ENCODE results near the gene BSN.

Gene BSN

DNA sequence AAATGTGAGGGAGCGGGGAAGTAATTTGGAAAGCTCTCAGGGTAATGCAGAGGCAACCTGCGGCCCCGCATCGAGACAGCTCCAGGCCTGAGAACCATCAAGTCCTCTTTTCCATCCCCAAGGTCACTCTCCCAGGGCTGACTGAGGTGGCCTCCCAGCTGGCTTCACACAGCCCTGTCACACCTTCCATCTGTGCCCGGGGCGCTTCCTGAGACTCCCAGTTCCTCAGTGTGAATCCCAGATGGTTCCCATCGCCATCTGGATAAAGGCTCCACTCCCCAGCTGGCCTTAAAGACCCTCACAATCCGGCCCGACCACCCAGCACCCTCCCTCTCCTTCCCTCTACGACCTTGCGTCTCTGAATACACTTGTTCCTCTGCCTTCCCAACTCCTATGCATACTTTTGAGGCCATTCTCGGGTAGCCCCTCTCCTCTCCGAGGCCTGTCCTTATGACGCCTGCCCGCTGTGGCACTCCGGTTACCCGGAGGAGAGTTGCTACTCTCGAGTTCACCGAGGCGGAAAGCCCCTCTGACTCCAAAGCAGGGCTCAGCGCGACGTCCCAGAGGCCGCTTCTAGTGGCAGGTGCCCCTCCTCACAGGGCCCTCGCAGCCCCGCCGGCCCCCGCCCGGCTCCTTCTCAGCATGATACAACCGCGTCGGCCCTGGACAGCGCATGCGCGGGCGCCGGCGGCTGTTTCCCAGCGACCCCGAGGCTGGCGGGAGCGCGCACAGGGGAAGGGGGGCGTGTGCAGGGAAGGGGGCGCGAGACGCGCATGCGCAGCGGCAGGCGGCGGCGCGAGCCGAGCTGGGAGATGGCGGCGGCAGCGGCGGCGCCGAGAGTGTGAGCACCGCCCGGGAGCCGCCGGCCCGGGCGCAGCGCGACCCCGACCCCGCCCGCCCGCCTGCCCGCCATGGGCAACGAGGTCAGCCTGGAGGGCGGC lies at the start of gene BSN:
Gene BSN (plus strand): TSS at position 786 of the 941 bp plus-strand sequence. CDS start 126 bp downstream, at position 912.
- peak; percentile 95 for DNase-seq (ENCODE audit: low read depth, low spot score)

DNA sequence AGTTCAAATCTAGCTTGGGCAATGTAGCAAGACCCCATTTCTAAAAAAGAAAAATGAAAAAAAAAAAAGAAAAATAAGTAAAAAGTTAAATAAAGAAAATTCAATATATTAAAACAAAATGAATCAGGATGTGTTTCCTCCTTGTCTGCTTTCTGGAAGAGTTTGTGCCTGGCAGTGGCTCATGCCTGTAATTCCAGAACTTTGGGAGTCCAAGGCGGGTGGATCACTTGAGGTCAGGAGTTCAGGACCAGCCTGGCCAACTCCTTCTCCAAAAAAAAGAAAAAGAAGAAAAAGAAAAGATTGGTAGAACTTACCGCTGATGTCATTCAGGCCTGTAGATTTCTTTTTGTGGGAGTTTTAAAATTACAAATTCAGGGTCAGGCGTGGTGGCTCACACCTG lies 47.4 kb upstream of the BSN start:
- DNase-seq (ENCODE audit: low read depth, low spot score) = no peak

DNA sequence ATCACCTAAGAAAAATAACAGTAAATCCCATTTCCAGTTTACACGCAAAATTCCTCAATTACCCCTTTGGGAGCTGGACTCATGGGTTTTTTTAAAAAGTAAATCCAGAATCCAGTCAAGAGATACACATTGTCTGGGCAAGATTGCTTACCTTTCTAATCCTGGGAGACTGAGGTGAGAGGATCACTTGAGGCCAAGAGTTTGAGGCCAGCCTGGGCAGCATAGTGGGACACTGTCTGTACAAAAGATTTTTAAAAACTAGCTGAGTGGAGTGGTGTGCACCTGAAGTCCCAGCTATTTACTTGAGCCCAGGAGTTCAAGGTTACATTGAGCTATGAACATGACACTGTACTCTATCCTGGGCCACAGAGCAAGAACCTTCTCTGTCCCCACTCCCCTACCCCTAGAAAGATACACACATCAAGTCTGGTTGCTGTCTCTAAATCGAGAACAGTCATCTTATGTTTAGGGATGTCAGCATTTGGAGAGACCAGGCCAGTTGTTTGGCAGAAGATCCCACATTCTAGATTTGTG lies 45.2 kb upstream of the BSN start:
- no peak for DNase-seq (ENCODE audit: low read depth, low spot score)

GRCh38 chr3:49511639-49512038 lies 42.6 kb upstream of the BSN start:
- DNase-seq (ENCODE audit: low read depth, low spot score) = no peak

DNA sequence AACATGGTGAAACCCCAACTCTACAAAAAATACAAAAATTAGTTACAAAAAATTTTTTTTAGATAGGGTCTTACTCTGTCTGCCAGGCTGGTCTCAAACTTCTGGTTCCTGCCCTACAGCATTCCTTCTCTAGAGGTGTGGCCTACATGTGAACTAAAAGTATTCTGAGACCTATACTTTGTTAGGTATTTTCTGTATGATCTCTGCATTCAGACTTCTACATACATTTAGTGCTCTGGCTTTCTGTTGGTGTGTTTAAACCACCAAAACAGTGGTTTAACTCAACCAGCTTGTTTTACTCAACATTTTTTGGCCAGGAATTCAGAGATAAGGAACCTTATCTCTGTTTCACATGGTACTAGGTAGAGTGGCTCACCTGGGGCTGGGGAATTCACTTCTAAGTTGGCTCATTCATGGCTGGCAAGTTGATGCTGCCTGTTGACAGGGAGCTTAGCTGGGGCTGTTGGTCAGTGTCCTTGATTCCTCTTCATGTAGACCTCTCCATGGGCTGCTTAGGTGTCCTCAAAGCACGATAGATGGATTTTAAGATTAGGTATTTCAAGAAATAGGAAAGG lies 41.4 kb upstream of the BSN start:
- peak; percentile 30 for DNase-seq (ENCODE audit: low read depth, low spot score)

DNA sequence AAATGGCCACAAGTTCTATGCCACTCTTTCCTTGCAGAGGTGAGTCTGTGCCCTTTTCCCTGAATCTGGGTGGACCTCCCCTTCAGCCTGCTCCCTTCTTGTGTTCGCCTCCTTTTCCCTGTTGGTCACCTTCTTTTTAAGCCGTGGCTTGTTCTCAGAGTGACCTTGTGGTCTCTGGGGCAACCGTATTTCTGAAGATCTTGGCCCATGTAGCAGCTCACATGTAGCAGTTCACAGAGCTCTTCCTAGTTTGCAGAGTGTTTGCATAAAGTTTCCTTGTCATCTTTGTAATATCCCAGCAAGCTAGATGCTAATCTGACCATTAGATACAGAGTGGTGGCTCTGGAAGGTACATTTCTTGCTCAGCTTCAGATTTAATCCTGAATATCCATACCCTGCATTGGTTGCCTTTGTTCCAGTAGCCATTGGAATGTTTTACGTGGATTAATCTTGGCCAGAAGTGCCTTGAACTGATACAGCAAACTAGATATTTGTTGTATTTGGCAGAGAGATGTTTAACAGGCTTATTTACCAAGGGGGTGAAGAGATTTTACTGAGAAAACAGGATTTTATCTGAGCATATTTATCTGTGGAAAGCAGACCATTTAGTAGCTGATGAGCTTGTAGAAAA lies 40.7 kb upstream of the BSN start:
- no peak for DNase-seq (ENCODE audit: low read depth, low spot score)

- DNase-seq (ENCODE audit: low read depth, low spot score) = no peak
Measured at GRCh38 chr3:49518016-49518415, 36.3 kb upstream of the BSN start.

GRCh38 chr3:49518441-49518840 lies 35.8 kb upstream of the BSN start:
- DNase-seq (ENCODE audit: low read depth, low spot score) = no peak

DNA sequence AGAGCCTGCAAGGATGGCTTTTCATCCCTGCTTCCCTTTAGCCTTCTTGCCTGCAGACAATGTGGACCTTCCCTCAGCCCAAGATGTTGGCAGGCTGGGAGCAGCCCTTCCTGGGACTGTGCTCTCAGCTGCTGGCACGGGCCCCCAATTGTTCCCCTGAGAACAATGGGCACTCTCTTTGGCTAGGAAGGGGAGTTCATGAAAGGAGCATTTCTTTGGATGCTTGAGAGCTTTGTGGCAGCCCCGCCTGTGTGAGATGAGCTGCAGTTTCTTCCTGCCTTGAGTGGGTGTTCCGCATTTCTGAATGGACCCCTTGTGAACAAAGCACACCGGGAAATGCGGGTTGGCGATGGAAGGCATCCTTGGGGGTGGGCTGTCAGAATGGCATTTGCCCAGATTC lies 35.0 kb upstream of the BSN start:
- no peak for DNase-seq (ENCODE audit: low read depth, low spot score)

- no peak for DNase-seq (ENCODE audit: low read depth, low spot score)
Measured at GRCh38 chr3:49519916-49520385, 34.3 kb upstream of the BSN start.

DNA sequence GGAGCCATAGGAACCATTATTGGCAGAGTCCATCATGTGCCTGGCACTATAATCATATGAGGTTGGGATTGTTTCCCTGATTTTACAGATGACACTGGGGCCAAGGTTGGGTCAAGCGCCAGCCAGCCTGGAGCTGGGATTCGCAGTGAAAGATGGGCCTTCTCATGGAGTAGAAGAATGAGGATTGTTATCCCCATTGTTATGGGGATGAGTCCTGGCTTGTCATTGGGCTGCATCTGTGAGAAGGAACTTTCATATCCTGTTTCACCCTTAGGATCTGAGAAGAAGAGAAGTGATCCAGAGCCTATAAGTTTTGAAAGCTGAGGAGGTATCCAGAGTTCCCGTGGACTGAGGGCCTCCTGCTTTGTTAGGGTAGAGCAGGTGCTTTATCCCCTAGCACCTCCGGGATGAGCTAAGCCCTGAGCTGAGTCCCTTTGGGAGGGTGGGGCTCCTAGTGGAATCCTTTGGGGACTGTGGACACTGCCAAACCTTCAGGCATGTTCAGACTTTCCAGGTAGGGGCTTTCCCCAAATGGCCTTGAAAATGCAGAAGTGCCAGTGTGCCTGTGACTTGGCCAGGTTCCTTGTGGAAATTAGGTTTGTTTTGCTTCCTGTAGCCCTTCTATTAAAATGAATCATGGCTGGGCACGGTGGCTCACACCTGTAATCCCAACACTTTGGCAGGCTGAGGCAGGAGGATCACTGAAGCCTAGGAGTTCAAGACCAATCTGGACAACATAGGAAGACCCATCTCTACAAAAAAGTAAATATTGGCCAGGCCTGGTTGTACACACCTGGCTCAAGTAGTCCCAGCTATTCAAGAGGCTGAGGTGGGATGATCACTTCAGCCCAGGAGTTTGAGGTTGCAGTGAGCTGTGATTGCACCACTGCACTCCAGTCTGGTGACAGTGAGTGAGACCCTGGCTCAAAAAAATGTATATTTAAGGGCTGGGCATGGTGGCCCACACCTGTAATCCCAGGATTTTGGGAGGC lies 30.2 kb upstream of the BSN start:
- DNase-seq (ENCODE audit: low read depth, low spot score) = no peak

DNA sequence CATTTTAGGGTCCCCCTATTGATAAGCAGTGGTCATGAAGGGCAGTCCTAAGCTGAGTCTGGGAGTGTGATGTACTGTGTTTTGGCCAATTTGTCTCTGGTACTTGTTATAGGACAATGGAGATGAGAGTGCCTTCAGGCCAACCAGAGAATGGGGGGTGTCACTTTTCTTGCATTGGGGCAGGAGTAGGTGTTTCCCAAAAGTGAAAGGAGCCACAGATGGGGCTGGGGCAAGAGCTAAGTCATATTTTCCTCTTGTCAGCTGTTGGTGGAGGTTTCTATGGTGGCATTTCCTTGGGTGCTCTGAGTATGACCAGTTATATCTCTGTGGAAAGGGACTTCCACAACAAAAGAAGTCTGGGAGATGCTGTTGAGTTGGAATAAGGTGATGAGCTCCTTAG lies 24.7 kb upstream of the BSN start:
- DNase-seq (ENCODE audit: low read depth, low spot score) = no peak

DNA sequence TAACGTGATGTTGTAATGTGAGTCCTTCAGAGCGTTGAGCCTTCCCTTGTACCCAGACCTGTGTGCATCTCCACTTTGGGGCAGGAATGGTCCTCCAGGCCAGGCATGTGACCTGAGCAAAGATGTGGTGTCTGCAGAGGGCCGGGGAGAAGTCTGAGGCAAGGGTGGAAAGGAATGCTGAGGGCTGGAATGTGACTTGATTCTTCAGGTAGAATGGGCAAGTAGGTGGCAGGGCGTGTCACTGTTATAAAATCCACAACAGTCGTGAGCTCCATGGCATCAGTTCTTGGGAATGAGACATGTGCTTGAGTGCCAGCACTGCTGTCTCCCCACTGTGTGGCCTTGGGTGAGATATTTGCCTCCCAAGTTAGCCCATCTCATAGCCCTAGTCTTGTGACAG lies 24.0 kb upstream of the BSN start:
- no peak for DNase-seq (ENCODE audit: low read depth, low spot score)

DNA sequence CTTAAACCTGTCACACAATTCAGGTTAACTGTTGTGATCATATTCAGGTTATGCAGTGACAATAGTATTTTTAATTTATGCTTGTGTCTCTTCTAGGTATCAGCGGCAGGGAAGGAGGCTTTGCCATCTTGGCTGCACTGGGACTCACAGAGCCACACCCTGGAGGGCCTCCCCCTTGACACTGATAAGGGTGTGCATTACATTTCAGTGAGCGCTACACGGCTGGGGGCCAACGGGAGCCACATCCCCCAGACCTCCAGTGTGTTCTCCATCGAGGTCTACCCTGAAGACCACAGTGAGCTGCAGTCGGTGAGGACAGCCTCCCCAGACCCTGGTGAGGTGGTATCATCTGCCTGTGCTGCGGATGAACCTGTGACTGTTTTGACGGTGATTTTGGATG lies 23.6 kb upstream of the BSN start:
- no peak for DNase-seq (ENCODE audit: low read depth, low spot score)

DNA sequence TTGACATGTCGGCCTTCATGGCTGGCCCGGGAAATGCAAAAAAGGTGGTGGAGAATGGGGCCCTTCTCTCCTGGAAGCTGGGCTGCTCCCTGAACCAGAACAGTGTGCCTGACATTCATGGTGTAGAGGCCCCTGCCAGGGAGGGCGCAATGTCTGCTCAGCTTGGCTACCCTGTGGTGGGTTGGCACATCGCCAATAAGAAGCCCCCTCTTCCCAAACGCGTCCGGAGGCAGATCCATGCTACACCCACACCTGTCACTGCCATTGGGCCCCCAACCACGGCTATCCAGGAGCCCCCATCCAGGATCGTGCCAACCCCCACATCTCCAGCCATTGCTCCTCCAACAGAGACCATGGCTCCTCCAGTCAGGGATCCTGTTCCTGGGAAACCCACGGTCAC lies 23.1 kb upstream of the BSN start:
- no peak for DNase-seq (ENCODE audit: low read depth, low spot score)

GRCh38 chr3:49531715-49532114 lies 22.6 kb upstream of the BSN start:
- DNase-seq (ENCODE audit: low read depth, low spot score) = no peak

GRCh38 chr3:49533031-49533430 lies 21.2 kb upstream of the BSN start:
- DNase-seq (ENCODE audit: low read depth, low spot score) = no peak

- DNase-seq (ENCODE audit: low read depth, low spot score) = no peak
Measured at GRCh38 chr3:49533786-49534519, 20.3 kb upstream of the BSN start.

DNA sequence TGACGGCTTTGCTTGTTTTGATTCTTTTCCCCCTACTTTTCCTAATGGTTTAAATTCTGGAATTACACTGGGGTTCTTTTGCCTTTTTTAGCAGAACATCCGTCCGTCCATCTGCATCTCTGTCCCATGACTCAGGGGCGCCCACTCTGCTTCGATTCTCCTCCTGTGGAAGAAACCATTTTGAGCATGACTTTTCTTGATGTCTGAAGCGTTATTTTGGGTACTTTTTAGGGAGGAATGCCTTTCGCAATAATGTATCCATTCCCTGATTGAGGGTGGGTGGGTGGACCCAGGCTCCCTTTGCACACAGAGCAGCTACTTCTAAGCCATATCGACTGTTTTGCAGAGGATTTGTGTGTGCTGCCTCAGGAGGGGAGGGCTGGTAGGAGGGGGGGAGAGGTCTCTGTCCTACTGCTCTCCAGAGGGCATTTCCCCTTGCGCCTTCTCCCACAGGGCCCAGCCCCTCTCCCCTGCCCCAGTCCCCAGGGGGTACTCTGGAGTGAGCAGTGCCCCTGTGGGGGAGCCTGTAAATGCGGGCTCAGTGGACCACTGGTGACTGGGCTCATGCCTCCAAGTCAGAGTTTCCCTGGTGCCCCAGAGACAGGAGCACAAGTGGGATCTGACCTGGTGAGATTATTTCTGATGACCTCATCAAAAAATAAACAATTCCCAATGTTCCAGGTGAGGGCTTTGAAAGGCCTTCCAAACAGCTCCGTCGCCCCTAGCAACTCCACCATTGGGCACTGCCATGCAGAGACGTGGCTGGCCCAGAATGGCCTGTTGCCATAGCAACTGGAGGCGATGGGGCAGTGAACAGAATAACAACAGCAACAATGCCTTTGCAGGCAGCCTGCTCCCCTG lies 19.5 kb upstream of the BSN start:
- DNase-seq (ENCODE audit: low read depth, low spot score) = peak; percentile 37

Data from ELF-1 (cell line).